ENCODE data around the gene CDH6. TPM values are rescaled to one million over a fixed set of nuclear protein-coding genes. Genes with fewer than 3 reads are reported as not detected.

Gene CDH6
- total RNA-seq, 1 donor from 2014 or later, result 233 TPM

DNA sequence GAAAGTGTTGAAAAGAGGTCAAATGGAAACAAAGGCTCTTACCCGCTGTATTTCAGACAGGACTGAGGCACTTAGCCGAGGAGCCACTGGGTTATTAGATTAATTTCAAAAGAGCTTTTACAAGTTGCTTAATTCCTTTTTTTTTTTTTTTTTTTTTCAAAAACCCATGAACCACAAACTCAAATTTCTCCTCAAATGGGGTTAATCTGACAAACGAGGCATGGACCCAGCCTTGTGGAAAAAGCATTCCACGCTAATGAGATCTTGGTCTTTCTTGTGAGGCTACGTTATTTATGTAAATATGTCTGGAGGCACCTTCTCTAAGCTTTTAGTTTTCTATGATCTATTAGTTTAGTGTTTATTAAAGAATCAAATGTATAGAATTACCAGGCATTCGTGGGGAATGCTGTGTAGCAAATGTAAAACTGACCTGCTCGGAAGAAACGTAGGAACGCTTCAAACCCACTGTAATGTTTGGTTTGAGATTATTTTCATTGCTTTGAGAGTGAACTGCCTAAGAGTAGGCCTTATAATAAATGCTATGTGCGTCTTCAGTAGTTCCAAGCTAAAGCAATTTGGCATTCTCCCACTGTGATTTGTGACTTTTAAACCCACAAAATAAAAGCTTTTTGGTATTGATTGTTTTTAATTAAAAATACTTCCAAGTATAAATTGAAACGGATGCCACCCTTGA, 134.7 kb downstream of the CDH6 start:
- Mint-ChIP-seq H3K4me1 (peaks cover 19% of the 10 kb centered on the region), H3K27ac (ENCODE audit: unreplicated experiment) (no peak overlapping the region), H3K9me3 (no peaks in the 10 kb centered on the region), H3K36me3 (ENCODE audit: low read depth) (peaks cover 14% of the 10 kb centered on the region), H3K4me3 (no peak overlapping the region), H3K27me3 (ENCODE audit: low read depth) (peaks cover 8% of the 10 kb centered on the region)
- TF ChIP-seq CTCF (conservative IDR thresholded peaks at IDR 0.05), result no peak
- no peak for DNase-seq (ENCODE audit: low read depth, low spot score)

DNA sequence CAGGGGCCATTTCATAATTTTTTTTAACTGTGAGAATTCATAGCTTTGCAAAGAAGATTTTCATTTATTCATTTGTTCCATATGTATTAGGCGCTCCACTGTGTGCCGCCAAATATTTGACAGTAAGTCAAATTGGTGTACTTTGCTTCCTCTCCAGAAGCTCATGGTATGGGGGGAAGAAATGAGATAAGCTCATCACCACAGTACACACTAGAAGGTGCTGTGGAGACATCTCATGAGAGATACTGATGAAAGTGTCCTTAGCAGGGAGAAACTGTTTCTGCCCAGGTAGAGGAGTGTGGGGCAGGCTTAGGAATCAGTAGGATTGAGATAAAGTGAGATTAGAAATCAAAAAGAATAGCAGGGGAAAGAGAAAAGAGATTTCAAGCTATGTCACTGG, 136.2 kb downstream of the CDH6 start:
- no peak for DNase-seq (ENCODE audit: low read depth, low spot score)
- peaks cover 8% of the 10 kb centered on the region for H3K27me3 Mint-ChIP-seq (ENCODE audit: low read depth)
- peak overlapping the region; percentile 69 for H3K27ac Mint-ChIP-seq (ENCODE audit: unreplicated experiment)
- peak overlapping the region; percentile 63 for H3K4me3 Mint-ChIP-seq
- peaks cover 4% of the 10 kb centered on the region for H3K36me3 Mint-ChIP-seq (ENCODE audit: low read depth)
- H3K4me1 Mint-ChIP-seq, result peaks cover 19% of the 10 kb centered on the region
- no peak for TF ChIP-seq CTCF (conservative IDR thresholded peaks at IDR 0.05)
- no peaks in the 10 kb centered on the region for H3K9me3 Mint-ChIP-seq

GRCh38 chr5:31332160-31332559, 138.7 kb downstream of the CDH6 start:
- Mint-ChIP-seq H3K9me3 (no peaks in the 10 kb centered on the region), H3K27me3 (ENCODE audit: low read depth) (peaks cover 8% of the 10 kb centered on the region), H3K4me1 (peaks cover 19% of the 10 kb centered on the region), H3K27ac (ENCODE audit: unreplicated experiment) (no peak overlapping the region), H3K4me3 (peak overlapping the region; percentile 53), H3K36me3 (ENCODE audit: low read depth) (no peaks in the 10 kb centered on the region)
- TF ChIP-seq CTCF (conservative IDR thresholded peaks at IDR 0.05), result no peak
- no peak for DNase-seq (ENCODE audit: low read depth, low spot score)

DNA sequence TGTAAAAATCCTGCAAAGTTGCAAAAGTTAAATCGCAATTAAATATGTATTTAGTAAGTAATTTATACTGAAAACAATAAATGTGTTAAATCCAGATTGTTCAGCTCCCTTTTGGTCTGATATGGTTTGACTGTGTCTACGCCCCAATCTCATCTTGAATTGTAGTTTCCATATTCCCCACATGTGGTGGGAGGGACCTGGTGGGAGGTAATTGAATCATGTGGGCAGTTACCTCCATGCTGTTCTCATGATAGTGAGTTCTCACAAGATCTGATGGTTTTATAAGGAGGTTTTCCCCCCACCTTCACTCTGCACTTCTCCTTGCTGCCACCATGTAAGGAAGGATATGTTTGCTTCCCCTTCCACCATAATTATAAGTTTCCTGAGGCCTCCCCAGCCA, 140.0 kb downstream of the CDH6 start:
- Mint-ChIP-seq H3K27me3 (ENCODE audit: low read depth) (peaks cover 8% of the 10 kb centered on the region), H3K9me3 (no peaks in the 10 kb centered on the region), H3K4me1 (peaks cover 9% of the 10 kb centered on the region), H3K36me3 (ENCODE audit: low read depth) (no peaks in the 10 kb centered on the region), H3K4me3 (peak overlapping the region; percentile 47), H3K27ac (ENCODE audit: unreplicated experiment) (no peak overlapping the region)
- no peak for TF ChIP-seq CTCF (conservative IDR thresholded peaks at IDR 0.05)
- DNase-seq (ENCODE audit: low read depth, low spot score), result no peak

- no peak for DNase-seq (ENCODE audit: low read depth, low spot score)
- Mint-ChIP-seq H3K4me3 (no peak overlapping the region), H3K4me1 (peaks cover 9% of the 10 kb centered on the region), H3K9me3 (no peaks in the 10 kb centered on the region), H3K27ac (ENCODE audit: unreplicated experiment) (no peak overlapping the region), H3K27me3 (ENCODE audit: low read depth) (peaks cover 8% of the 10 kb centered on the region), H3K36me3 (ENCODE audit: low read depth) (no peaks in the 10 kb centered on the region)
- no peak for TF ChIP-seq CTCF (conservative IDR thresholded peaks at IDR 0.05)
These were observed 140.8 kb downstream of the CDH6 start for GRCh38 chr5:31334061-31334860.

Data from neural crest cell (in vitro differentiated cells).